Sciatic nerve (tissue), 2 donors: ENCODE data around the gene AGPAT2. TPM values are rescaled to one million over a fixed set of nuclear protein-coding genes. Genes with fewer than 3 reads are reported as not detected.
A peak's percentile ranks its signal among the peaks of the same experiment; 100 is the strongest.

ENCODE experiments used
- ATAC-seq: fragments of 200-7000 bp; cut with Tn5 transposase; one replicate; pipeline ENCODE4 v1.9.1; 2020; ENCODE audit warnings: mild to moderate bottlenecking, moderate library complexity
- DNase-seq: peaks from one replicate; pipeline ENCODE4 v3.0.0-alpha.2; 2020; ENCODE audit warnings: low spot score
- intact Hi-C: fragments of 100-400 bp; cut with DNase I; formaldehyde crosslinking; loops from one replicate; pipeline ENCODE4 v1.14.2; 2022
- total RNA-seq: library from RNA; stranded (reverse); fragmentation: NEBNext Ultra II Directional; extraction: Animal tissue kit (Norgen Biotek cat#: 25700); gene quantifications from one replicate; pipeline ENCODE4 v1.2.1, GENCODE V29; 2021
- donor health status: DM: no; HTN: no; CAD: no.
- donor health status: DM: no; HTN: no; CAD: no.

AGPAT2 gene
- total RNA-seq, 1 donor from 2014 or later = 33.9 TPM

GRCh38 chr9:136679431-136679941 lies 7.8 kb downstream of the AGPAT2 start:
- intact Hi-C loops = no loop called here
- peak; percentile 59 for ATAC-seq
- DNase-seq = peak; percentile 73

DNA sequence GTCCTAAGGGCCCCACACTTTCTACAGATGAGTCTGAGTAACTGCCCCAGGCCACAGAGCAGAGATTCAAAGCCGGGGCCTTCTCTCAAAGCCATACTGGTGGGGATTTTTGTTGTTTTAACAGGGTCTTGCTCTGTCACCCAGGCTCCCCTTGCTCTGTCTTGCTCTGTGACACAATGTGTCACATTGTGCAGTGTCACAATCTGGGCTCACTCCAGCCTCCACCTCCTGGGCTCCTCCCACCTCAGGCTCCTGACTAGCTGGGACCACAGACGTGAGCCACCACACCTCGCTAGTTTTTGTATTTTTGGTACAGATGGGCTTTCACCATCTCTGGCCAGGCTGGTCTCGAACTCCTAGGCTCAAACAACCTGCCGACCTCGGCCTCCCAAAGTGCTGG lies 8.6 kb downstream of the AGPAT2 start:
- intact Hi-C loops = no loop called here
- no peak for ATAC-seq

GRCh38 chr9:136678034-136678433 lies 9.2 kb downstream of the AGPAT2 start:
- DNase-seq (no peak), ATAC-seq (no peak)
- intact Hi-C loops = no loop called here

More for the DNA sequence above, 8.6 kb downstream of the AGPAT2 start:
- no peak for DNase-seq

- ATAC-seq (no peak), DNase-seq (no peak)
- intact Hi-C loops = no loop called here
These were observed 10.2 kb downstream of the AGPAT2 start for GRCh38 chr9:136676920-136677686.

GRCh38 chr9:136676297-136676794 lies 10.9 kb downstream of the AGPAT2 start:
- intact Hi-C loops = no loop called here
- ATAC-seq = no peak
- DNase-seq = no peak

GRCh38 chr9:136675477-136676296 lies 11.6 kb downstream of the AGPAT2 start:
- DNase-seq = no peak
- ATAC-seq = no peak
- intact Hi-C loops = no loop called here

DNA sequence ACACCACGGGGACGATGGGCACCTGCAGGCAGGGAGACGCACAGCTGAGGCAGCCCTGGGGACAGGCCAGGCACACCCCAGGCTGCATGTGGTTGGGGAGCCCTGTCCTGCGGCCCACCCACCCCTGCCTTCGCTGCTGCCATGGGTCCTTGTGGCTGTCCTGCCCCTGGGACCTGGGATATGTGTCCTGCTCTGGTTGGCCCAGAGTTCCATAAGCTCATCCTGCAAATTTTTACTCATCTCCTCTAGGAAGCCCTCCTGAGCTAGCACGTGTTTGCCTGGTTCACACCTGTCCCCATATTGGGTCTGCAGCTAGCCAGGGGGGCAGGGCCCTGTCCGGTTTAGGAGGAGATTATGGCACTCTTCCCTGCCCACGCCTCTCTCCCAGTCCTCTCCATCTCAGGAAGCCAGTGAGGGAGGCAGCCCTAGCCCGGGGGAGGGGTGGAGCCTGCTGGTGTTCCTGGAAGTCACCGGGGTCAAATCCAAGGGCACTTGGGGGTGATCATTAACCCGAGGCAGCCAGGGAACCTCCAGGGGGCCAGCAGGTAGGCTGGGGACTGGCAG lies 12.4 kb downstream of the AGPAT2 start:
- ATAC-seq = no peak
- DNase-seq = no peak
- intact Hi-C loops = no loop called here

- DNase-seq = no peak
- ATAC-seq = no peak
- intact Hi-C loops = no loop called here
These were observed 13.1 kb downstream of the AGPAT2 start for GRCh38 chr9:136673975-136674785.

GRCh38 chr9:136673088-136673974 lies 13.9 kb downstream of the AGPAT2 start:
- DNase-seq (no peak), ATAC-seq (no peak)
- intact Hi-C loops = no loop called here

DNA sequence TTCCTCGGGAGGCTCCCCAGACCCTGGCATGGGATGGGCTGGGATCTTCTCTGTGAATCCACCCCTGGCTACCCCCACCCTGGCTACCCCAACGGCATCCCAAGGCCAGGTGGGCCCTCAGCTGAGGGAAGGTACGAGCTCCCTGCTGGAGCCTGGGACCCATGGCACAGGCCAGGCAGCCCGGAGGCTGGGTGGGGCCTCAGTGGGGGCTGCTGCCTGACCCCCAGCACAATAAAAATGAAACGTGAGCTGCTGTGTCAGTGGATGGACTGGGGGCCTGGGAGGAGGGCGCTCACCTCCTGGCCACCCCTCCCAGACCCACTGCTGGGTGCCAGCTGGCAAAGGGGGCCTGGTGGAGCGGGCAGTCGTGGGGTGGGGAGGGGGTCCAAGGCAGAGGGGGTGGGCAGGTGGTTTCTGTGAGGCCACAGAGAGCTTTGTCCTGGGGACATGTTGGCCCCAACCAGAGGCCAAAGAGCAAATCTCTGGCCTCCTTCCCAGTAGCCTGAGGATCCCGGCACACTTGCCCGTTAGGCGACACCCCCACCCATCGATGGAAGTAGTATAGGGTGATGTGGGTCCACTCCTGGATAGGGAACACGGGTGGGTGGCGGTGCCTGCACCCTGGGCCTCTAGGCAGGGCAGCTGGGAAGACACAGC lies 14.7 kb downstream of the AGPAT2 start:
- no peak for DNase-seq
- peak; percentile 13 for ATAC-seq
- intact Hi-C loops = no loop called here

DNA sequence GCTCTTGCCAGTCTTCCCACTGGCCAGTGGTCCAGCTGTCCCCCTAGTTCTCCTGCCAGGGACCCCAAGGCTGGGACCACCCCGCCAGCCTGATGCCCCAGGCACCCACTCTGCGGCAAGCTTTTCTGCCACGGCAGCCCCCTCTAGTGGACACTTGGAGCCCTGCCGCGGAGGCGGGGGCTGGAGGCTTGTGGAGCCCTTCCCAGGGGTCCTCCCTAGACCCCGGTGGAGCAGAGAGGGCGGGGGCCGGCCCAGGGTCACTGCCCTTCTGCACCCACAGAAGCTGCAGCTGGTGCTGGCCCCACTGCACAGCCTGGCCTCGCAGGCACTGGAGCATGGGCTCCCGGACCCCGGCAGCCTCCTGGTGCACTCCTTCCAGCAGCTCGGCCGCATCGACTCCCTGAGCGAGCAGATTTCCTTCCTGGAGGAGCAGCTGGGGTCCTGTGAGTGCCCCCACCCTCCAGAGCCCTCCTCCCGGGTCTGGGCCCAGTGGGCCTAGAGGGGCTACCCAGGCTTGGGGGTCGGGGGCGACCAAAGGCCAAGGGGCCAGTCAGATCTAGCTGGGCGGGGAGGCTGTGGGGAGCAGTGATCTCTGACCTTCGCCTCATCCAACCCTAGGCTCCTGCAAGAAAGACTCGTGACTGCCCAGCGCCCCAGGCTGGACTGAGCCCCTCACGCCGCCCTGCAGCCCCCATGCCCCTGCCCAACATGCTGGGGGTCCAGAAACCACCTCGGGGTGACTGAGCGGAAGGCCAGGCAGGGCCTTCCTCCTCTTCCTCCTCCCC lies 15.4 kb downstream of the AGPAT2 start:
- DNase-seq = no peak
- peak; percentile 50 for ATAC-seq
- intact Hi-C loops = no loop called here

GRCh38 chr9:136671254-136671614 lies 16.0 kb downstream of the AGPAT2 start:
- DNase-seq = no peak
- intact Hi-C loops = no loop called here
- no peak for ATAC-seq

DNA sequence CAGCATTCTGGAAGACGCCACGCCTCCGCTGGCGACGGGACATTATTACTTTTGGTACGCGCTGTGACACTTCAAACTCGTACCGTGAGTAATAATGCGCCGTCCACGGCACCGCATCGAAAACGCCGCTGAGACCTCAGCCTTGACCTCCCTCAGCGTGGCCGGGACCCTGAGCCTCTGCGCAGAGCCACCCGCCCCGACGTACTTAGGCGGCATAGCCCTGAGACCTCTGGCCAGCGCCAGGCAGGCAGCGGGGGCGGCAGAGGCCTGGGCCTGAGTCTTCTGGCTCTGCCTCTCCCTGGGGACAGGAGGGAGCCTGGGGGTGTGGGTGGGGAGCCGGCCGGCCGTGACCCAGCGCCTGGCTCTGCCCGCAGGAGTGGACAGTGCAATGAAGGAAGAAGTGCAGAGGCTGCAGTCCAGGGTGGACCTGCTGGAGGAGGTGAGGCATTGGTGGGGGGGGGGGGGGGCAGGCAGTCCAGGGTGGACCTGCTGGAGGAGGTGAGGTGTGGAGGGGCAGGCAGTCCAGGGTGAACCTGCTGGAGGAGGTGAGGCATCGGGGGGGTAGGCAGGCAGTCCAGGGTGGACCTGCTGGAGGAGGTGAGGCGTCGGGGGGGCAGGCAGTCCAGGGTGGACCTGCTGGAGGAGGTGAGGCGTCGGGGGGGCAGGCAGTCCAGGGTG lies 16.5 kb downstream of the AGPAT2 start:
- ATAC-seq = no peak
- no peak for DNase-seq
- intact Hi-C loops = no loop called here

- ATAC-seq (no peak), DNase-seq (no peak)
- intact Hi-C loops = no loop called here
These were observed 17.3 kb downstream of the AGPAT2 start for GRCh38 chr9:136669791-136670464.

GRCh38 chr9:136668983-136669790 lies 18.1 kb downstream of the AGPAT2 start:
- intact Hi-C loops = no loop called here
- no peak for ATAC-seq
- no peak for DNase-seq
